ENCODE data around the gene HLA-E. TPM values are rescaled to one million over a fixed set of nuclear protein-coding genes. Genes with fewer than 3 reads are reported as not detected.

Gene HLA-E
- 100 to 1,000 TPM; 373 to 506 TPM for total RNA-seq
- 100 to 1,000 TPM; 148 to 328 TPM for polyA plus RNA-seq
- long read RNA-seq, donor 1, transcript HLA-E-201 (8 exons, 2,601 nt), result major isoform, 2,002 of 2,450 reads
- long read RNA-seq, donor 1, partial matches to known transcripts, result 352 of 2,450 reads
- long read RNA-seq, donor 1, other reads (novel, unspliced or antisense), result 96 of 2,450 reads
- long read RNA-seq, donor 2, transcript HLA-E-201 (8 exons, 2,601 nt), result major isoform, 289 of 720 reads
- long read RNA-seq, donor 2, partial matches to known transcripts, result 78 of 720 reads
- long read RNA-seq, donor 2, other reads (novel, unspliced or antisense), result 353 of 720 reads

DNA sequence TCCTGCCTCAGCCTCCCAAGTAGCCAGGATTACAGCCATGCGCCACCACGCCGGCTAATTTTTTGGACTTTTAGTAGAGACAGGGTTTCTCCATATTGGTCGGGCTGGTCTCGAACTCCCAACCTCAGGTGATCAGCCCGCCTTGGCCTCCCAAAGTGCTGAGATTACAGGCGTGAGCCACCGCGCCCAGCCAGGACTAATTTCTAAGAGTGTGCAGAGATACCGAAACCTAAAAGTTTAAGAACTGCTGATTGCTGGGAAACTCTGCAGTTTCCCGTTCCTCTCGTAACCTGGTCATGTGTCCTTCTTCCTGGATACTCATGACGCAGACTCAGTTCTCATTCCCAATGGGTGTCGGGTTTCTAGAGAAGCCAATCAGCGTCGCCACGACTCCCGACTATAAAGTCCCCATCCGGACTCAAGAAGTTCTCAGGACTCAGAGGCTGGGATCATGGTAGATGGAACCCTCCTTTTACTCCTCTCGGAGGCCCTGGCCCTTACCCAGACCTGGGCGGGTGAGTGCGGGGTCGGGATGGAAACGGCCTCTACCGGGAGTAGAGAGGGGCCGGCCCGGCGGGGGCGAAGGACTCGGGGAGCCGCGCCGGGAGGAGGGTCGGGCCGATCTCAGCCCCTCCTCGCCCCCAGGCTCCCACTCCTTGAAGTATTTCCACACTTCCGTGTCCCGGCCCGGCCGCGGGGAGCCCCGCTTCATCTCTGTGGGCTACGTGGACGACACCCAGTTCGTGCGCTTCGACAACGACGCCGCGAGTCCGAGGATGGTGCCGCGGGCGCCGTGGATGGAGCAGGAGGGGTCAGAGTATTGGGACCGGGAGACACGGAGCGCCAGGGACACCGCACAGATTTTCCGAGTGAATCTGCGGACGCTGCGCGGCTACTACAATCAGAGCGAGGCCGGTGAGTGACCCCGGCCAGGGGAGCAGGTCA is at the start of gene HLA-E:
TSS of gene HLA-E (plus strand) at position 429 of the 945 bp plus-strand sequence. CDS start at position 452, 23 bp downstream.
- ATAC-seq (ENCODE audit: low FRiP score), result peak; percentile 96
- intact Hi-C loops (cut with DNase I), result no loop called here
- 6% methylated on average over 67 to 68 of the region's 68 CpGs for WGBS, 2 donors
- Histone ChIP-seq H3K27me3 (ENCODE audit: control insufficient read depth in 1 of 2, insufficient read depth in 2 of 2, low read length in 1 of 2) (no peaks in the 10 kb centered on the region), H3K4me1 (ENCODE audit: control insufficient read depth in 1 of 2, insufficient read depth in 2 of 2, low read length in 2 of 2) (no peaks in the 10 kb centered on the region), H3K36me3 (ENCODE audit: control insufficient read depth in 1 of 2, insufficient read depth in 2 of 2, low read length in 1 of 2) (peaks cover 4 to 5% of the 10 kb centered on the region in 2 donors), H3K9me3 (ENCODE audit: control insufficient read depth, low read length) (no peaks in the 10 kb centered on the region), H3K4me3 (ENCODE audit: low read length in 2 of 2) (peak within 1 kb of the TSS; percentile 36 to 87), H3K27ac (ENCODE audit: low read depth in 1 of 2, low read length in 2 of 2) (peak within 1 kb of the TSS; percentile 31 to 93)
- DNase-seq, result peak; percentile 93 to 95

GRCh38 chr6:30441171-30441570 is 48.1 kb upstream of the HLA-E start:
- Histone ChIP-seq H3K27me3 (ENCODE audit: control insufficient read depth in 1 of 2, insufficient read depth in 2 of 2, low read length in 1 of 2) (peaks cover 0 to 2% of the 10 kb centered on the region in 2 donors), H3K4me1 (ENCODE audit: control insufficient read depth in 1 of 2, insufficient read depth in 2 of 2, low read length in 2 of 2) (no peaks in the 10 kb centered on the region), H3K36me3 (ENCODE audit: control insufficient read depth in 1 of 2, insufficient read depth in 2 of 2, low read length in 1 of 2) (no peaks in the 10 kb centered on the region), H3K9me3 (ENCODE audit: control insufficient read depth, low read length) (no peaks in the 10 kb centered on the region), H3K4me3 (ENCODE audit: low read length in 2 of 2) (no peak overlapping the region), H3K27ac (ENCODE audit: low read depth in 1 of 2, low read length in 2 of 2) (no peak overlapping the region)
- no peak for ATAC-seq (ENCODE audit: low FRiP score)
- intact Hi-C loops (cut with DNase I), result no loop called here
- 66 to 73% methylated on average over 3 of the region's 3 CpGs for WGBS, 2 donors
- no peak for DNase-seq

DNA sequence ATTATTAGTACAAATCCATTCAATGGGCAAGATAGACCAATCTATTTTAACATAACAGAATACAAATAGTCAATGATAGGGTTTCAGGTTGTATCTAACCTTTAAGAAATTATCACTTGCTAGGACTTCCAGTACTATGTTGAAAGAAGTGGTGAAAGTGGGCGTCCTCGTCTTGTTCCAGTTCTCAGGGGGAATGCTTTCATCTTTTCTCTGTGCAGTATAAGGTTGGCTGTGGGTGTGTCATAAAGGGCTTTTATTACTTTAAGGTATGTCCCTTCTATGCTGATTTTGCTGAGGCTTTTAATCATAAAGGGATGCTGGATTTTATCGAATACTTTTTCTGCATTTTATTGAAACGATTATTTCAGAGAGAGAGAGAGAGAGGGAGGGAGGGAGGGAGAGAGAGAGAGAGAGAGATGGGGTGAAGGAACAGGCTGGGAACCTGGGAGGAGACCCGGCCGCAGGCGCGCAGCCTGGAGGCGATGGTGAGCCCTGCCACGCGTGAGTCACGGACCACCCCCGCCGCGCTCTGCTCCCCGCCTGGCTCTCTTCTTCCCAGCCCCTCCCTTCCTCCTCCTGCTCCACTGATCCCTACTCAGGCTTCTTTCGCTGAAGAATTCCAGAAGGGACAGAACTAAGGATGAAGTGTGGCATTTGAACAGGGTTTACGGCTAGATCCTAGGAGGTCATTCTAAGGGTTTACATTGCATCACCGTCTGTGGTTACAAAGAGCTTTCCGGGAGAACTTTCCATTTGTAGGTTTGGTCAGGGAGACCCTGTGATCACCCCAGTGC is 45.5 kb upstream of the HLA-E start:
- H3K4me1 ChIP-seq (ENCODE audit: control insufficient read depth in 1 of 2, insufficient read depth in 2 of 2, low read length in 2 of 2), result no peaks in the 10 kb centered on the region
- H3K27ac ChIP-seq (ENCODE audit: low read depth in 1 of 2, low read length in 2 of 2), result no peak overlapping the region
- no peaks in the 10 kb centered on the region for H3K36me3 ChIP-seq (ENCODE audit: control insufficient read depth in 1 of 2, insufficient read depth in 2 of 2, low read length in 1 of 2)
- intact Hi-C loops (cut with DNase I), result no loop called here
- peaks cover 0 to 2% of the 10 kb centered on the region in 2 donors for H3K27me3 ChIP-seq (ENCODE audit: control insufficient read depth in 1 of 2, insufficient read depth in 2 of 2, low read length in 1 of 2)
- no peak overlapping the region for H3K4me3 ChIP-seq (ENCODE audit: low read length in 2 of 2)
- DNase-seq (peak in 1 of 2 donors; percentile 79), ATAC-seq (ENCODE audit: low FRiP score) (no peak)
- no peaks in the 10 kb centered on the region for H3K9me3 ChIP-seq (ENCODE audit: control insufficient read depth, low read length)
- 14 to 17% methylated on average over 20 of the region's 20 CpGs for WGBS, 2 donors

- Histone ChIP-seq H3K4me3 (ENCODE audit: low read length in 2 of 2) (no peak overlapping the region), H3K27ac (ENCODE audit: low read depth in 1 of 2, low read length in 2 of 2) (no peak overlapping the region), H3K4me1 (ENCODE audit: control insufficient read depth in 1 of 2, insufficient read depth in 2 of 2, low read length in 2 of 2) (no peaks in the 10 kb centered on the region), H3K36me3 (ENCODE audit: control insufficient read depth in 1 of 2, insufficient read depth in 2 of 2, low read length in 1 of 2) (no peaks in the 10 kb centered on the region), H3K27me3 (ENCODE audit: control insufficient read depth in 1 of 2, insufficient read depth in 2 of 2, low read length in 1 of 2) (peaks cover 0 to 2% of the 10 kb centered on the region in 2 donors), H3K9me3 (ENCODE audit: control insufficient read depth, low read length) (no peaks in the 10 kb centered on the region)
- WGBS, 2 donors, result 57 to 65% methylated on average over 8 of the region's 8 CpGs
- DNase-seq (no peak), ATAC-seq (ENCODE audit: low FRiP score) (no peak)
- intact Hi-C loops (cut with DNase I), result no loop called here
These were observed 44.9 kb upstream of the HLA-E start for GRCh38 chr6:30444451-30444742.

DNA sequence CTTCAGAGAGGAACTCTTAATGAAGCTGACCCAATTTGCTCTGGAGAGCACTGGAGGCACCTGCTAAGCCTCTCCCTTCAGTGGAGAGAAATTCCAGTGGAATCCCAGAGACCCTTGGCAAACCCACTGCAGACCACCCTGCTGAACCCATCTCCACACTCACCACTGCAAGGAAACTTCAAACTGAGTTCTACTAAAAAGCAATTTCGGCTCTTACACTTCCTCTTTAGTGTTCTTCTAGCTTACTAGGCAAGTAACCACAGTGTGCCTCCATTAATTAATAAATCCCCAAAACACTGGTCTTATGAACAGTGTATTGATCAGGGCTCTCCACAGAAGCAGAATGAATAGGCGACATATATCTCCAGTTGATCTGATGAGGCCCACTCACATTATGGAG is 43.0 kb upstream of the HLA-E start:
- Histone ChIP-seq H3K4me1 (ENCODE audit: control insufficient read depth in 1 of 2, insufficient read depth in 2 of 2, low read length in 2 of 2) (no peaks in the 10 kb centered on the region), H3K36me3 (ENCODE audit: control insufficient read depth in 1 of 2, insufficient read depth in 2 of 2, low read length in 1 of 2) (no peaks in the 10 kb centered on the region), H3K9me3 (ENCODE audit: control insufficient read depth, low read length) (no peaks in the 10 kb centered on the region), H3K27me3 (ENCODE audit: control insufficient read depth in 1 of 2, insufficient read depth in 2 of 2, low read length in 1 of 2) (peaks cover 0 to 2% of the 10 kb centered on the region in 2 donors), H3K4me3 (ENCODE audit: low read length in 2 of 2) (no peak overlapping the region), H3K27ac (ENCODE audit: low read depth in 1 of 2, low read length in 2 of 2) (no peak overlapping the region)
- 75 to 78% methylated on average over 2 of the region's 2 CpGs for WGBS, 2 donors
- no peak for DNase-seq
- ATAC-seq (ENCODE audit: low FRiP score), result no peak
- intact Hi-C loops (cut with DNase I), result no loop called here

DNA sequence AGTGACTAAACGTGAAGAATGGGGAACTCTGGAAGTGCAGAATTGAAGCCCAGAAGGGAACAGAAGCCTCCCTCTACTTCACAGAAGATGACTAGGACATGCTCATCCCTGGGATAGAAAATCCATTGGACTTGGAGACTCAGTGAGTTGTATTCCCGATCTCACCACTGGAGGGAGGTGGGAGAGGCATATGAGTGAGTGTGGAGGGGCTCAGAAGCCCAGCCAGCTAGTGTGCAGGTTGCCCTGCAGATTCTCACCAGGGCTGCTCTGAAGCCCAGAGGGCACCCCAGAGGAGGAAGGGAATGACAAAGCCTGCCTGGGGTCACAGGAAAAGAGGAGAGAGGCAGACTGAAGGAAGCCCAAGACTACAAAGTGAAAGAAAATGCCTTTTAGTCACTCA is 42.1 kb upstream of the HLA-E start:
- no peaks in the 10 kb centered on the region for H3K4me1 ChIP-seq (ENCODE audit: control insufficient read depth in 1 of 2, insufficient read depth in 2 of 2, low read length in 2 of 2)
- H3K27me3 ChIP-seq (ENCODE audit: control insufficient read depth in 1 of 2, insufficient read depth in 2 of 2, low read length in 1 of 2), result peaks cover 0 to 2% of the 10 kb centered on the region in 2 donors
- no peak overlapping the region for H3K4me3 ChIP-seq (ENCODE audit: low read length in 2 of 2)
- no peak for DNase-seq
- H3K36me3 ChIP-seq (ENCODE audit: control insufficient read depth in 1 of 2, insufficient read depth in 2 of 2, low read length in 1 of 2), result no peaks in the 10 kb centered on the region
- 3 to 6% methylated on average over 2 of the region's 2 CpGs for WGBS, 2 donors
- ATAC-seq (ENCODE audit: low FRiP score), result no peak
- H3K9me3 ChIP-seq (ENCODE audit: control insufficient read depth, low read length), result no peaks in the 10 kb centered on the region
- no peak overlapping the region for H3K27ac ChIP-seq (ENCODE audit: low read depth in 1 of 2, low read length in 2 of 2)
- intact Hi-C loops (cut with DNase I), result no loop called here

GRCh38 chr6:30450548-30450908 is 38.8 kb upstream of the HLA-E start:
- ATAC-seq (ENCODE audit: low FRiP score), result no peak
- H3K27me3 ChIP-seq (ENCODE audit: control insufficient read depth in 1 of 2, insufficient read depth in 2 of 2, low read length in 1 of 2), result no peaks in the 10 kb centered on the region
- no peak overlapping the region for H3K4me3 ChIP-seq (ENCODE audit: low read length in 2 of 2)
- H3K27ac ChIP-seq (ENCODE audit: low read depth in 1 of 2, low read length in 2 of 2), result no peak overlapping the region
- H3K4me1 ChIP-seq (ENCODE audit: control insufficient read depth in 1 of 2, insufficient read depth in 2 of 2, low read length in 2 of 2), result no peaks in the 10 kb centered on the region
- no peaks in the 10 kb centered on the region for H3K36me3 ChIP-seq (ENCODE audit: control insufficient read depth in 1 of 2, insufficient read depth in 2 of 2, low read length in 1 of 2)
- DNase-seq, result no peak
- intact Hi-C loops (cut with DNase I), result no loop called here
- 24 to 30% methylated on average over 9 of the region's 9 CpGs for WGBS, 2 donors
- no peaks in the 10 kb centered on the region for H3K9me3 ChIP-seq (ENCODE audit: control insufficient read depth, low read length)

GRCh38 chr6:30450909-30451841 is 38.1 kb upstream of the HLA-E start:
- peak; percentile 85 to 88 for DNase-seq
- intact Hi-C loops (cut with DNase I), result no loop called here

More at GRCh38 chr6:30450909-30451841, 38.1 kb upstream of the HLA-E start:
- H3K36me3 ChIP-seq (ENCODE audit: control insufficient read depth in 1 of 2, insufficient read depth in 2 of 2, low read length in 1 of 2), result no peaks in the 10 kb centered on the region
- peak; percentile 42 for ATAC-seq (ENCODE audit: low FRiP score)
- no peak overlapping the region for H3K27ac ChIP-seq (ENCODE audit: low read depth in 1 of 2, low read length in 2 of 2)
- H3K27me3 ChIP-seq (ENCODE audit: control insufficient read depth in 1 of 2, insufficient read depth in 2 of 2, low read length in 1 of 2), result no peaks in the 10 kb centered on the region
- no peaks in the 10 kb centered on the region for H3K4me1 ChIP-seq (ENCODE audit: control insufficient read depth in 1 of 2, insufficient read depth in 2 of 2, low read length in 2 of 2)
- no peaks in the 10 kb centered on the region for H3K9me3 ChIP-seq (ENCODE audit: control insufficient read depth, low read length)
- WGBS, 2 donors, result 12 to 15% methylated on average over 52 to 55 of the region's 55 CpGs
- no peak overlapping the region for H3K4me3 ChIP-seq (ENCODE audit: low read length in 2 of 2)

Data from aorta (tissue), 5 donors.